HG03103 (cell line): ENCODE results near the gene MYH14.

Experiments
- ATAC-seq: cut with Tn5 transposase; IDR thresholded peaks from one replicate; pipeline ENCODE4 v1.9.1; 2021; ENCODE audit warnings: low read depth; ENCODE audit not compliant: unreplicated experiment

The MYH14 gene

DNA sequence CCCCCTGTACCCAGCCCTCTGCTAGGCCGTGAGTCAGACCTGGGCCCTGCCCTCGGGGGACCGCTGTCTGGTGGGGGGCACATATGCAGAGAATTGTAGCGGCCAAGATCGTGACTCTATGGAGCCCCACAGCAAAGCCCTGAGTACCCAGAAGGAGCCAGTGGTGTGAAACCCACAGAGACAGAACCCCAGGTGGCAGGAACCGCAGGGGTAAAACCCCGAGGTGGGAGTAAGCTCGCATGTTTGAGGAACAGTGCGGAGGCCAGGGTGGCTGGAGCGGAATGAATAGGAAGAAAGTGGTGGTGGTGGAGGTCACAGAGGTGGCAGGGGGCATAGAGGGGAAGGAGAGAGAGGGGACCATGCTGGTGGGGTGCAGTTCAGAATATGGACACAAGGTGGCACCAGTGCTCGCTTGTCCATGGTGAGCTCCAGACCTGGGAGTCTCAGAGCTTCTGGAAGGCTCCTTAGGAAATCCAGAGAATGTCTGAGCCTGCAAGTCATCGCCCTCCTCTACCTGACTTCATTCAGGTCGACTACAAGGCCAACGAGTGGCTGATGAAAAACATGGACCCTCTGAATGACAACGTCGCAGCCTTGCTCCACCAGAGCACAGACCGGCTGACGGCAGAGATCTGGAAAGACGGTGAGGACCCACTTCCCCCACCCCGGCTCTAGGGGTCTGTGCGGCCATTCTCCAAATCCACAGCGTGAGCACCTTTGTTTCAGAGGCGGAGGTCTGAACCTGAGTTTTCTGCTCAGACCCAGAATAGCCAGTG is 48.9 kb downstream of the MYH14 start:
- ATAC-seq = no peak

DNA sequence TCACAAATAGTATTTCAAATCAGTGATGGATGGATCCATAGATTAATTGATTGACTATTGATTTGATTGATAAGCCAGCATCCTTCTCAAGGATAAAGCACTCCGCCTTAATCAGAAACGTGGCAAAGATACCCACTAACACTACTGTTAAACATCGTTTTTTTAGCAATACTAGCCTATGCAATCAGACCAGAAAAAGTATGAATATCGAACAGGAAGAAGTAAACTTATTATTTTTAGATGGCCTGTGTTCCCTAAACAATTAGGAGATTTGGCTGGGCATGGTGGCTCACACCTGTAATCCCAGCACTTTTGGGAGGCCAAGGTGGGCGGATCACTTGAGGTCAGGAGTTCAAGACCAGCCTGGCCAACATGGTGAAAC is 49.5 kb downstream of the MYH14 start:
- ATAC-seq = no peak

DNA sequence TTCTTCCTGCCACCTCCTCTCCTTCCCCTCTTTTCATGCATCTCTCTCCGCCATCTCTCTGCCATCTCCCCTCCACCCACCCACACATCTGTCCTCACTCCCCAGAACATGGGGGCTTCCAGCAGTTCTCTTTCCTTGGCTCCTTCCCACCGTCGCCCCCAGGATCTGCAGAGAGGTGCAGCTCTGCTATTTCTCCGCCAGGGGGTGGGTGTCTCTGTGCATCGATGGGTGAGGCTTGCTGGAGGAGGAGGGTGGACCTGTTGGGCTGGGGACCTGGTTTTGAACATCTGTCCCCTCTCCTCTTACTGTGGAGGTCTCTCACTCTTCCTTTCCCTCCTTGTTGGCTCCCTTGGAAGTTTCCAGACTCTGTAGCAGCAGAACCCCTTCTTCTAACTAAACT is 51.7 kb downstream of the MYH14 start:
- ATAC-seq = no peak

DNA sequence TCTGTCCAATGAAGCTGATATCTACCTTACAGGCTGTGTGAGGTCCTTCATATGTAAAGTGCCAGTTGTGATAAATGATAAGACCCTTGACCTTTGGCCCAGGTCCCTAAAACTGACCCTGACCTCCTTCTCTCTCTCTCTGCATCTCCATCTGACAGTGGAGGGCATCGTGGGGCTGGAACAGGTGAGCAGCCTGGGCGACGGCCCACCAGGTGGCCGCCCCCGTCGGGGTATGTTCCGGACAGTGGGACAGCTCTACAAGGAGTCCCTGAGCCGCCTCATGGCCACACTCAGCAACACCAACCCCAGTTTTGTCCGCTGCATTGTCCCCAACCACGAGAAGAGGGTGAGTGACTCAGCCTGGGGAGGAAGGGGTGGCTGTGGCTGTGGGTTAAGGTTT is 53.7 kb downstream of the MYH14 start:
- ATAC-seq = no peak

DNA sequence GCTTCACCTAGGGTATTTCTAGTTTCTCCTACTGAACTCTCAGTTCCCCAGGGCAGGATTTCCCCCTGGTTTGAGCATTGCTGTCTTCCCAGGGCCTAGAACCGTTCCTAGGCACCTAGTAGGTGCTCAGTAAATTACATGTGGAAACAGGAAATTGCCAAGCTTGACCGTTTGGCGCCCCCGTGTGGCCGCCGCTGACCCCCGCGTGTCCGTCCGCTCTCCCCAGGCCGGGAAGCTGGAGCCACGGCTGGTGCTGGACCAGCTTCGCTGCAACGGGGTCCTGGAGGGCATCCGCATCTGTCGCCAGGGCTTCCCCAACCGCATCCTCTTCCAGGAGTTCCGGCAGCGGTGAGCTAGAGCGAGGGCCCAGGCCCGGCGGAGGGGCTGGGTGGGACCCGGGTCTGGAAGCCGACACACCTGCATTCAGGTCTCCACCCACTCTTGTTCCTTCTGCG is 55.5 kb downstream of the MYH14 start:
- no peak for ATAC-seq

DNA sequence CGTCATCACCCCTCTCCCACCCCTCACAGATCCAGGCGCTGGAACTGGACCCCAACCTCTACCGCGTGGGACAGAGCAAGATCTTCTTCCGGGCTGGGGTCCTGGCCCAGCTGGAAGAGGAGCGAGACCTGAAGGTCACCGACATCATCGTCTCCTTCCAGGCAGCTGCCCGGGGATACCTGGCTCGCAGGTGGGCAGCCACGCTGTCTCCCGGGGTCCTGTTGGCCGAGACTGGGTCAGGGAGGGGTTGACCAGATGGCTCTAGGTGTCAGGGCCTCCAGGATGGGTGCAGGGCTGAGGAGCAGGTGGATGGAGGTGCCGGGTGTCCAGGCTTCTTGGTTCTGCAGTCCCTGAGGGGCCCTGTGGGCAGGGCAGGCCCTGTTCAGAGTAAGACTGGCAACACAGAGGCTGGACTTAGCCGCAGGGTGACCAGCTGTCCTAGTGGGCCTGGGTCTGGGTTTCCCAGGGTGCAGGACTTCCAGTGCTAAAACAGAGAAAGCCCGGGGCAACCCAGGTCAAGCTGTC is 58.1 kb downstream of the MYH14 start:
- ATAC-seq = no peak

DNA sequence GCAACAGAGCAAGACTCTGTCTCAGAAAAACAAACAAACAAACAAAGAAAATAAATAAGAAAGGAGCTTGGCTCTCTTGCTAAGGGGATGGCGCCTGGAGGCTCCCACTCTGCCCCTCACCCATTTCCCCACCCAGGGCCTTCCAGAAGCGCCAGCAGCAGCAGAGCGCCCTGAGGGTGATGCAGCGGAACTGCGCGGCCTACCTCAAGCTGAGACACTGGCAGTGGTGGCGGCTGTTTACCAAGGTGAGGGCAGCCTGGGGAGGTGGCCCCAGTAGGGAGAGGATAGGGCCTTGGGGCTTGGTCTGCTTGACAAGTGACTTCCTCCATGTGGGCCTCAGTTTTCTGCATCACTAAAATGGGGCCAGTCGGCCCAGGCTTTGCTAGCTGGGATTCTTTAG is 59.8 kb downstream of the MYH14 start:
- no peak for ATAC-seq

DNA sequence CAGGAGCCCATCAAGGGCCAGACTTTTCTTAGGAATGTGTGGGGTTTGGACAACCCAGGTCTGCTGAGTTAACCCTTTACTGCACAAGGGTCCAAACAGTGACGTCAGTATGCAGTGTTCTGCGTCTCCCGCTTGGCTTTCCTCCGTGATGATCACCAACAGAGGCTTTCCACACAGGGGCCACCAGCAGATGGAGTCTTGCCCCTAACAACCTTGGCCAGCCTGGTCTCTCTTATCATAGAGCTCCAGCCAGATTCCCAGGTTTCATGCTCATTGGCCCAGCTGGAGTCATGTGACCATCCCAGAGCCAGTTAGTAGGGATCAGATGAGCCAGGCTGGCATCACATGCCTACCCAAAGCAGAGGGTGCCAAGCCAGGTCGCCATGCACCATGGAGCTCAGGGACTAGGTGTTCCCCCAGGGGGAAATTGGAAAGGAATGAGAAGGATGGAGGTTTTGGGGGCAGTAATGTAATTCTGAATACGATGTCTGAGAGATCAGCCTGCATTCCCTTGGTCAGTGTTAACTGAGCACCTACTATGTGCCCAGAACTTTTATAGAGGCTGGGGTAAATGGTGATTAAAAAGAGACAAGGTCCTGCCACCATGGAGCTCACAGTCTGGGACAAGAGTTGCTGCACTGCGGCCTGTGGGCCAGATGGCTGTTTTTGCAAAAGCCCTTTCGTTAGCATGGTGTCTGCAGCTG is 61.2 kb downstream of the MYH14 start:
- ATAC-seq = no peak

DNA sequence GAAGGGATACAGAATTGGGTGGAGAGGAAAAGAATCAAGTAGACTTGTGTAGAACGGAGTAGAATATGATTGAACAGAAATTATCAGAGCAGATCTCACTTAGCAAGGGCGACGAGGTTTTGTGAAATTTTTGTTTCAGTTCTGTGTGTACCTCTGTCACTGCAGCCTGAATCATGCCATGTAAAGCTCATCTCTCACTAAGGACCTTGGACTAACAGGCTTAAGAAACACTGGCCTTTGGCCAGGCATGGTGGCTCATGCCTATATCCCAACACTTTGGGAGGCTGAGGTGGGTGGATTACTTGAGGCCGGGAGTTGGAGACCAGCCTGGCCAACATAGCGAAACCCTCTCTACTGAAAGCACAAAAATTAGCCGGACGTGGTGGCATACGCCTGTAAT is 62.6 kb downstream of the MYH14 start:
- no peak for ATAC-seq

DNA sequence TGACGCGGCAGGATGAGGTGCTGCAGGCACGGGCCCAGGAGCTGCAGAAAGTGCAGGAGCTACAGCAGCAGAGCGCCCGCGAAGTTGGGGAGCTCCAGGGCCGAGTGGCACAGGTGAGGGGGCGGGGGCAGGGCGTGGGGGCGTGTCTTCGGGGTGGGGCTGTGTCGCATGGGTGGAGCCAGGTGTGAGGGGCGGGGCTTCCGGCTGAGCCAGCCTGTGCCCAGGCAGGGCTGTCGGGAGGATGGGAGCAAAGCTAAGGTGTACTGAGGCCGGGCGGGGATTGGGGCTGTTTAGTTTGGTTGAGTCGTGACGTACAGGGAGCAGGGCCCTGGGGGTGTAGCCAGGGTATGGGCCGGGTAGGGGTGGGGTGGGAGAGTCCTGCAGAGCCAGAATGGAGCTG is 63.5 kb downstream of the MYH14 start:
- no peak for ATAC-seq

DNA sequence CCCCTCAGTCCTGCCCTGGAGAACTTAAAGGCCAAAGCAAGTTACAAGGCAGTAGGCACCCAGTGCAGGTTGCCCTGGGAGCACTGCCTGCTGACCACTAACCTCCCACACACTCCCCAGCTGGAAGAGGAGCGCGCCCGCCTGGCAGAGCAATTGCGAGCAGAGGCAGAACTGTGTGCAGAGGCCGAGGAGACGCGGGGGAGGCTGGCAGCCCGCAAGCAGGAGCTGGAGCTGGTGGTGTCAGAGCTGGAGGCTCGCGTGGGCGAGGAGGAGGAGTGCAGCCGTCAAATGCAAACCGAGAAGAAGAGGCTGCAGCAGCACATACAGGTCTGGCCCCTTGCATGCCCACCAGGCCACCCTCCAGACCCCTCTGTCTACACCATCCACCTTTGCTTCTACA is 64.6 kb downstream of the MYH14 start:
- no peak for ATAC-seq

DNA sequence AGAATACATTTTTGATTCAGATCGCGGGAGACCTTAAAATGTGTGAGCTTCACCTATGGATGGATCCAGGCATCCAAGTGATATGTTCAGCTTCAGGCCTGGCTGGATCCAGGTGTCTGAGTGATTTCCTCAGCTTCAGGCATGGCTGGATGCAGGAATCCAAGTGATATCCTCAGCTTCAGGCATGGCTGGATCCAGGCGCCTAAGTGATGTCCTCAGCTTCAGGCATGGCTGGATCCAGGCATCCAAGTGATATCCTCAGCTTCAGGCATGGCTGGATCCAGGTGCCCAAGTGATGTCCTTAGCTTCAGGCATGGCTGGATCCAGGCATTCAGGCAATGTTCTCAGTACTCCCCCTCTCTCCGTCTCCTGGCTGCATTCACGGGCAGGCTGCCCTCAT is 65.1 kb downstream of the MYH14 start:
- no peak for ATAC-seq

DNA sequence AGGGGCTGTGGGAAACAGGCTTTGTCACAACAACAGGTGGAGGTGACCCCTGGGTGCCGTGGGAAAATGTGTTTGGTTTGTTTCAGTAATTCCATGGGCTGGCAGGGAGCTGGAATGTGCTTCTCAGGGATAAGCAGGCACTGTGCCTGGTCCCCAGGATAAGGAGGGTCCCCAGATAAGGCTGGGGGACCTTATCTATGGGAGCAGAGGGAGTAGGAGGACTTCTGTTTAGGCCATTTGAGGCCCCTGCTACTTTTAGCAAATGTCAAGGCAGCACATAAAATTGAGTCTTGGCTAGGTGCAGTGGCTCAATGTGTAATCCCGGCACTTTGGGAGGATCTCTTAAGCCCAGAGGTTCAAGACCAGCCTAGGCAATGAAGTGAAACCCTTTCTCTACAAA is 66.2 kb downstream of the MYH14 start:
- ATAC-seq = no peak

DNA sequence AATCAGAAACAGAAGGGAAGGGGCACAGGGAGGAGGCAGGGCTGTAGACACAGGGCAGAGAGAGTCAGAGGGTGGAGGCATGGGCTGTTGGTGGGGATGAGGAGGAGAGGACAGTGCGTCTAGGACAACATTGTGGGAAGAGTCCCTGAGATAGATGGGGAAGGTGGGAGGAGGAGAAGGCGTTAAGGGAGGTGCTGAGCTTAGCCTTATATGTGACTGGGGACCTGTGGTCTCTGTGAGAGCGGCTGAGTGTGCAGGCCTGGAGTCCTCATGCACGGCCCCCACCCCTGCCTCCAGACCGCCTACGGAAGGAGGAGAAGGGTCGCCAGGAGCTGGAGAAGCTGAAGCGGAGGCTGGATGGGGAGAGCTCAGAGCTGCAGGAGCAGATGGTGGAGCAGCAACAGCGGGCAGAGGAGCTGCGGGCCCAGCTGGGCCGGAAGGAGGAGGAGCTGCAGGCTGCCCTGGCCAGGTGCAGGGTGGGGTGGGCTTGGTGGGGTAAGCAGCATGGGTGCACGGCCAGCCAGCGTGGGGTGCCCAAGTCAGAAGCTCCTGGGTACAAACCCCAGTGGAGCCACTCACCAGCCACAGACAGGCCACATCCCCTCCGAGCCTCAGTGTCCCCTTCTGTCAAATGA is 69.0 kb downstream of the MYH14 start:
- no peak for ATAC-seq

DNA sequence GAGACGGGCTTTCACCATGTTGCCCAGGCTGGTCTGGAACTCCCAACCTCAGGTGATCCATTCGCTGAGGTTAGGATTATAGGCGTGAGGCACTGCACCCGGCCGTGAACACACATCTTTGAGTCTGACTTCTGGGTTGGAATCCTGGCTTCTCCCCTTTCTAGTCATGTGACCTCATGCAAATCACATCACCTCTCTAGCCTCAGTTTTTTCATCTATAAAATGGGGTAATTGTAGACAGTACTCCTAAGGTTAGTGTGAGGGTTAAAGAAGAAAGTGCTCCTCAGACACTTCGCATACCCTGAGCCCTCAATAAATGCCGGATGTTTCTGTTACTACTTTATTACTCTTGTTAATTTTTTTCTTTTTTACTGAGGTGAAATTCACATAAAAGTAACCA is 70.4 kb downstream of the MYH14 start:
- no peak for ATAC-seq

DNA sequence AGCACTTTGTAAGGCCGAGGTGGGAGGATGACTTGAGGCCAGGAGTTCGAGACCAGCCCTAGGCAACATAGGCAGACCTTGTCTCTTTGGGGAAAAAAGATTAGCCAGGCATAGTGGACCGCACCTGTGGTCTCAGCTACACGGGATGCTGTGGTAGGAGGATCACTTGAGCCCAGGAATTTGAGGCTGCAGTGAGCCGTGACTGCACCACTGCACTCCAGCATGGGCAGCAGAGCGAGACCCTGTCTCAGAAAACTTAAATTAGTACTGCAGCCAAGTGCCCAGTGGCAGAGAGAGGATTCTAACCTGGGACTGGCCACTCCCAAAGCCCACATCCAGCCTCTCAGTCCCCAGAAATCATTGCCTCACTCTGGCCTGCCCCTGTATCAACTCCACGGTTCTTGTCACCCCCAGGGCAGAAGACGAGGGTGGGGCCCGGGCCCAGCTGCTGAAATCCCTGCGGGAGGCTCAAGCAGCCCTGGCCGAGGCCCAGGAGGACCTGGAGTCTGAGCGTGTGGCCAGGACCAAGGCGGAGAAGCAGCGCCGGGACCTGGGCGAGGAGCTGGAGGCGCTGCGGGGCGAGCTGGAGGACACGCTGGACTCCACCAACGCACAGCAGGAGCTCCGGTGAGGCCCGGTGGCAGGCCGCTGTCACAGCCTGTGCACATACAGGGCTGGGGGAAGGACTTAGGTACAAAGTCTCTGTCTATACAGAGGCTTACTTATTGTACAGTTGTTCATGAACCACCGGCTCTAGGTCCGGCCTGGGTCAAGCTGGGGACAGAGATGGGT is 72.4 kb downstream of the MYH14 start:
- no peak for ATAC-seq

DNA sequence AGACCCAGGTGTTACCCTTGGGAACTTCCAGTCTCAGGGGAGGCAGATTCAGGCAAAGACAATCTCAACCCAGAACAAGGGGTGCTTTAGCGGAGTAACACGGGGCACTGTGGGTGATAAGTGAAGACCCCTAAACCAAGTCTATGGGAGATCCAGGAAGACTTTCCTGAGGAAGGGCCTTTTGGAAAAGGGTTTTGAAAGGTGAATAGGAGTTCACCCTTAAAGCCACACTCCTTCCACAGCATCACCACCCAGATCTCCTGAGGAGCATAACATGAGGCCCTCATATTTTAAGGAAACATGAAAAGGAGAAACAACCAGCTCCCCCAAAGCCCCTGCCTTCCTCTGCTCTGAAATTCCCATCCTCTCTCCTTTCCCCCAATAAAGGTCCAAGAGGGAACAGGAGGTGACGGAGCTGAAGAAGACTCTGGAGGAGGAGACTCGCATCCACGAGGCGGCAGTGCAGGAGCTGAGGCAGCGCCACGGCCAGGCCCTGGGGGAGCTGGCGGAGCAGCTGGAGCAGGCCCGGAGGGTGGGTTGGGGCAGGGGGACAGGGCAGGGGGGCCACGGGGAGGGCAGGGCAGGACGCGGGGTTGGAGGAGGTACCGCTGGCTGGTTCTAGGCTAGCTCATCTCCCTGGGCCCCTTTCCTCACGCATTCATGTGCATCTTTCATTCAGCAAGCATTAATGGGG is 73.1 kb downstream of the MYH14 start:
- no peak for ATAC-seq

DNA sequence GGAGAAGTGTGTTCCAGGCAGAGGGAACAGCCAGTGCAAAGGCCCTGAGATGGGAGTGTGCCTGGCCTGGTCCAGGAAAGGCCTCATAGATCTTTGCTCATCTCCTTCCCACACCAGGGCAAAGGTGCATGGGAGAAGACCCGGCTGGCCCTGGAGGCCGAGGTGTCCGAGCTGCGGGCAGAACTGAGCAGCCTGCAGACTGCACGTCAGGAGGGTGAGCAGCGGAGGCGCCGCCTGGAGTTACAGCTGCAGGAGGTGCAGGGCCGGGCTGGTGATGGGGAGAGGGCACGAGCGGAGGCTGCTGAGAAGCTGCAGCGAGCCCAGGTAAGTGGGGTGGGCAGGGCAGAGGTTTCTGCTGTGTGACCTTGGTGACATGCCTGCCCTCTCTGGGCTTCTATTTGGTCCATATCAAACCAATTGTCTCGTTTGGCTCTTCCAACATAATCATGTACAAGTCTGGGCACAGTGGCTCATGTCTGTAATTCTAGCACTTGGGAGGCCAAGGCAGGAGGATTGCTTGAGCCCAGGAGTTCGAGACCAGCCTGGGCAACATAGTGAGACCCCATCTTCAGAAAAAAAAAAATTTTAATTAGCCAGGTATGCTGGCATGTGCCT is 74.7 kb downstream of the MYH14 start:
- ATAC-seq = no peak

DNA sequence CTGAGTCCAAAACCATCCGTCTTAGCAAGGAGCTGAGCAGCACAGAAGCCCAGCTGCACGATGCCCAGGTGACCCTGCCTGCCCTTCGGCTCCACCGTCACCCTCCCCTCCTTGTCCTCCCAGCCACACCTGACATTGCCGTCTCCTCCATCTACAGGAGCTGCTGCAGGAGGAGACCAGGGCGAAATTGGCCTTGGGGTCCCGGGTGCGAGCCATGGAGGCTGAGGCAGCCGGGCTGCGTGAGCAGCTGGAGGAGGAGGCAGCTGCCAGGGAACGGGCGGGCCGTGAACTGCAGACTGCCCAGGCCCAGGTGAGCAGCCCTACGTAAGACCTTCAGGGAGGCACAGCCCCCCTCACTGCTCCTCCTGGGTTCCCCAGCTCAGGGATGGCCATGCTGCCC is 76.7 kb downstream of the MYH14 start:
- ATAC-seq = no peak

DNA sequence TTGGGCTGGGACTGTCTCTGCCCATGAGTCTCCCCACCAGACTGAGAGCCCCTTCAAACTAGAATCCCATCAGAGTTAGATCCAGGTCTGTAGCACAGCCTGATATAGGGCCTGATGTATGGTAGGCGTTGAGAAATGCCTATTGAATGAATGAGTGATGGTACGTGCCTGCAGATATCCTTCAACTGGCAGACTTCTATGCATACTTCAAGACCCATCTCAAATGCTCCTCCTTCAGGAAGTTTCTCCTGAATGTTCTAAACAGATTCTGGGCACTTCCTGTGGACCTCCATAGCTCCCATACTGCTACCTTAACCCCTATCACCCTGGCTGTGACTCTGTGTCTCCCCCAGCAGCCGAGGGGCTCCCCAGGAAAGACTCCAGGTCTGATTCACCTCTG is 77.6 kb downstream of the MYH14 start:
- no peak for ATAC-seq
